ENCODE results near the gene C9orf72. TPM values are rescaled to one million over a fixed set of nuclear protein-coding genes. Genes with fewer than 3 reads are reported as not detected.
"Not testable (repeated sequence)": the region's sequence is repeated elsewhere in the genome, so short reads cannot be mapped to it uniquely, and the experiment has no call there.

Gene C9orf72
- 10.0 TPM for polyA plus RNA-seq (2012; ENCODE audit: missing spikeins)

DNA sequence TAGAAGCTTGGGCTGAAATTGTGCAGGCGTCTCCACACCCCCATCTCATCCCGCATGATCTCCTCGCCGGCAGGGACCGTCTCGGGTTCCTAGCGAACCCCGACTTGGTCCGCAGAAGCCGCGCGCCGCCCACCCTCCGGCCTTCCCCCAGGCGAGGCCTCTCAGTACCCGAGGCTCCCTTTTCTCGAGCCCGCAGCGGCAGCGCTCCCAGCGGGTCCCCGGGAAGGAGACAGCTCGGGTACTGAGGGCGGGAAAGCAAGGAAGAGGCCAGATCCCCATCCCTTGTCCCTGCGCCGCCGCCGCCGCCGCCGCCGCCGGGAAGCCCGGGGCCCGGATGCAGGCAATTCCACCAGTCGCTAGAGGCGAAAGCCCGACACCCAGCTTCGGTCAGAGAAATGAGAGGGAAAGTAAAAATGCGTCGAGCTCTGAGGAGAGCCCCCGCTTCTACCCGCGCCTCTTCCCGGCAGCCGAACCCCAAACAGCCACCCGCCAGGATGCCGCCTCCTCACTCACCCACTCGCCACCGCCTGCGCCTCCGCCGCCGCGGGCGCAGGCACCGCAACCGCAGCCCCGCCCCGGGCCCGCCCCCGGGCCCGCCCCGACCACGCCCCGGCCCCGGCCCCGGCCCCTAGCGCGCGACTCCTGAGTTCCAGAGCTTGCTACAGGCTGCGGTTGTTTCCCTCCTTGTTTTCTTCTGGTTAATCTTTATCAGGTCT is at the start of gene C9orf72:
Gene C9orf72 (minus strand): TSS at position 564 of the 716 bp plus-strand sequence. CDS start 6,361 bp downstream, outside the sequence.
- peak; percentile 48 for DNase-seq (ENCODE audit: insufficient read length)

GRCh38 chr9:27622693-27623340 is 49.5 kb upstream of the C9orf72 start:
- TF ChIP-seq TAF1 (IDR thresholded peaks at IDR 0.05; ENCODE audit: borderline replicate concordance, low read depth, low read length) (no peak), POLR2AphosphoS5 (IDR thresholded peaks at IDR 0.05; ENCODE audit: low read depth, low read length) (no peak), POLR2A (IDR thresholded peaks at IDR 0.05; ENCODE audit: low read depth, low read length) (no peak)
- no peak for FAIRE-seq
- no peak for DNase-seq (ENCODE audit: insufficient read length)

More for the DNA sequence above, at the start of gene C9orf72:
- TF ChIP-seq POLR2AphosphoS5 (IDR thresholded peaks at IDR 0.05; ENCODE audit: low read depth, low read length) (no peak; the same call in 1 of the 2 replicates), POLR2A (IDR thresholded peaks at IDR 0.05; ENCODE audit: low read depth, low read length) (peak; percentile 17; the same call in 1 of the 2 replicates), TAF1 (IDR thresholded peaks at IDR 0.05; ENCODE audit: borderline replicate concordance, low read depth, low read length) (peak; percentile 56; the same call in 1 of the 2 replicates)
- FAIRE-seq = peak; percentile 42

DNA sequence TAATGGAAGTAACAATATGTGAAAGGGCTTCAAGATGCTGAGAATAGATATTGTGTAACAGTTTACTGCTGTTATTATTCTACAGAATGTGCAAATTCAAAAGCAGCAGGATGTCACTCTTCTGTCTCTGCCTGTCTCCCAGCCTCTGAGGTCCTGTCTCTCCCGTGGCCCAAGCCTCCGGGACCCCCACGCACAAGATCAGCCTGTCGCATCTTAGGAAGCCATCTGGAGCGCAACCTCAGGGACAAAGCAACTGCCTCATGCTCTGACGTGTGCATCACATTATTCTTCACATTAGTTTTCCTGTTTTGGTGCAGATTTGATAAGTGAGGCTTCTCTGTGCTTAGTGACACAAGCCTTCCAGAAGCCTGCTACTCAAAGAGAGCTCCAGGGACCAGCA is 46.5 kb upstream of the C9orf72 start:
- DNase-seq (ENCODE audit: insufficient read length) (no peak), FAIRE-seq (no peak)
- TF ChIP-seq POLR2AphosphoS5 (IDR thresholded peaks at IDR 0.05; ENCODE audit: low read depth, low read length) (no peak), TAF1 (IDR thresholded peaks at IDR 0.05; ENCODE audit: borderline replicate concordance, low read depth, low read length) (no peak)

GRCh38 chr9:27618066-27618465 is 44.8 kb upstream of the C9orf72 start:
- no peak for FAIRE-seq
- no peak for DNase-seq (ENCODE audit: insufficient read length)
- no peak for TF ChIP-seq TAF1 (IDR thresholded peaks at IDR 0.05; ENCODE audit: borderline replicate concordance, low read depth, low read length)
- no peak for TF ChIP-seq POLR2AphosphoS5 (IDR thresholded peaks at IDR 0.05; ENCODE audit: low read depth, low read length)
- TF ChIP-seq POLR2A (IDR thresholded peaks at IDR 0.05; ENCODE audit: low read depth, low read length) = no peak

GRCh38 chr9:27614551-27614950 is 41.3 kb upstream of the C9orf72 start:
- DNase-seq (ENCODE audit: insufficient read length) (no peak), FAIRE-seq (no peak)

DNA sequence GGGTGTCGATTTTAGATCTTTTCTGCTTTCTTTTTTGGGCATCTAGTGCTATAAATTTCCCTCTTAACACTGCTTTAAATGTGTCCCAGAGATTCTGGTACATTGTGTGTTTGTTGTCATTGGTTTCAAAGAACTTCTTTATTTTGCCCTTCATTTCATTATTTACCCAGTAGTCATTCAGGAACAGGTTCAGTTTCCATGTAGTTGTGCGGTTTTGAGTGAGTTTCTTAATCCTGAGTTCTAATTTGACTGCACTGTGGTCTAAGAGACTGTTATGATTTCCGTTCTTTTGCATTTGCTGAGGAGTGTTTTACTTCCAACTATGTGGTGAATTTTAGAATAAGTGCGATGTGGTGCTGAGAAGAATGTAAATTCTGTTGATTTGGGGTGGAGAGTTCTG is 38.8 kb upstream of the C9orf72 start:
- FAIRE-seq; DNase-seq (ENCODE audit: insufficient read length): not testable (repeated sequence)

More at GRCh38 chr9:27614551-27614950, 41.3 kb upstream of the C9orf72 start:
- TF ChIP-seq POLR2AphosphoS5 (IDR thresholded peaks at IDR 0.05; ENCODE audit: low read depth, low read length) = no peak
- TF ChIP-seq POLR2A (IDR thresholded peaks at IDR 0.05; ENCODE audit: low read depth, low read length) = no peak
- no peak for TF ChIP-seq TAF1 (IDR thresholded peaks at IDR 0.05; ENCODE audit: borderline replicate concordance, low read depth, low read length)

GRCh38 chr9:27610622-27611021 is 37.3 kb upstream of the C9orf72 start:
- no peak for TF ChIP-seq POLR2AphosphoS5 (IDR thresholded peaks at IDR 0.05; ENCODE audit: low read depth, low read length)
- no peak for TF ChIP-seq POLR2A (IDR thresholded peaks at IDR 0.05; ENCODE audit: low read depth, low read length)
- no peak for TF ChIP-seq TAF1 (IDR thresholded peaks at IDR 0.05; ENCODE audit: borderline replicate concordance, low read depth, low read length)
- DNase-seq (ENCODE audit: insufficient read length) (no peak), FAIRE-seq (no peak)

- no peak for FAIRE-seq
- no peak for TF ChIP-seq POLR2AphosphoS5 (IDR thresholded peaks at IDR 0.05; ENCODE audit: low read depth, low read length)
- no peak for TF ChIP-seq TAF1 (IDR thresholded peaks at IDR 0.05; ENCODE audit: borderline replicate concordance, low read depth, low read length)
- TF ChIP-seq POLR2A (IDR thresholded peaks at IDR 0.05; ENCODE audit: low read depth, low read length) = no peak
- no peak for DNase-seq (ENCODE audit: insufficient read length)
These were observed 29.7 kb upstream of the C9orf72 start for GRCh38 chr9:27602954-27603353.

- DNase-seq (ENCODE audit: insufficient read length) (no peak), FAIRE-seq (no peak)
- TF ChIP-seq POLR2A (IDR thresholded peaks at IDR 0.05; ENCODE audit: low read depth, low read length) (no peak), POLR2AphosphoS5 (IDR thresholded peaks at IDR 0.05; ENCODE audit: low read depth, low read length) (no peak), TAF1 (IDR thresholded peaks at IDR 0.05; ENCODE audit: borderline replicate concordance, low read depth, low read length) (no peak)
These were observed 29.0 kb upstream of the C9orf72 start for GRCh38 chr9:27602142-27602861.

DNA sequence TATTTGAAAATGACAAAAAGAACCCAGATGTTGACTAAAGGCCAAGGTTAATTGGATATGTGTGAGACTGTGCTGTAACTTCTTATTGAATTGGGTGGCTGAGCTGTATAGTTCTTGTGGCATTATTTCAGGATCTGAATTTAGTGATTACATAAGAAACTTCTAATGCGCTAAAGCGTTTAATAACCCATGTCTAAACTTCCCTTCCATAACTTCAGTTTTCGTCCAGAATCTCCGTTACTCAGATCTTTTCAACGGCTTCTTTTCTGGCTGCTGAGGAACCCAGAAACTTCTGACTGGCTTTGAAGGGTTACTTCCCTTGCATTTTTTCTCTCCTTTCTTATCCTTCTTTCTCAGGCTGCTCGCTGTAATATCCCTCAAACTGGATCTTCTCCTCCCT is 28.1 kb upstream of the C9orf72 start:
- no peak for TF ChIP-seq TAF1 (IDR thresholded peaks at IDR 0.05; ENCODE audit: borderline replicate concordance, low read depth, low read length)
- no peak for TF ChIP-seq POLR2A (IDR thresholded peaks at IDR 0.05; ENCODE audit: low read depth, low read length)
- DNase-seq (ENCODE audit: insufficient read length) (no peak), FAIRE-seq (no peak)

DNA sequence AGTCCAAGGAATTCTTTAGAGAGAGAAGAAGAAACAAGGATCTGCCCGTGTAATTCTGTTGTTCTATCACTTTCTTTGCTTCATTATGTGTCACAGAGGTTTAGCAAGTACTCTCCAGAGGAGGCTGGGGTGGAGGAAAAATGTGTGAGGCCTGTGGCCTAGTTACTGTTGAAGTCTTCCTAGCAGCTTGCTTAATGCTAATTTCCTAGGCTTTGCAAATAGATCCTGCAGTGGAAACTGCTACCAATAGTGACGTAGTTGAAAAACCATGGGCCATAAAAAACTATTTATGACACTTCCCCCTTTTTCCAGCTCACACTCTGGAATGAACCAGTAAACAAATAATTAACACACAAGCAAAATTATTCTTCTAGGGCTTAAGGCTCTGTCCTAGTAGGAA is 27.0 kb upstream of the C9orf72 start:
- FAIRE-seq = no peak
- no peak for TF ChIP-seq POLR2A (IDR thresholded peaks at IDR 0.05; ENCODE audit: low read depth, low read length)
- no peak for TF ChIP-seq TAF1 (IDR thresholded peaks at IDR 0.05; ENCODE audit: borderline replicate concordance, low read depth, low read length)
- TF ChIP-seq POLR2AphosphoS5 (IDR thresholded peaks at IDR 0.05; ENCODE audit: low read depth, low read length) = no peak
- DNase-seq (ENCODE audit: insufficient read length) = no peak

DNA sequence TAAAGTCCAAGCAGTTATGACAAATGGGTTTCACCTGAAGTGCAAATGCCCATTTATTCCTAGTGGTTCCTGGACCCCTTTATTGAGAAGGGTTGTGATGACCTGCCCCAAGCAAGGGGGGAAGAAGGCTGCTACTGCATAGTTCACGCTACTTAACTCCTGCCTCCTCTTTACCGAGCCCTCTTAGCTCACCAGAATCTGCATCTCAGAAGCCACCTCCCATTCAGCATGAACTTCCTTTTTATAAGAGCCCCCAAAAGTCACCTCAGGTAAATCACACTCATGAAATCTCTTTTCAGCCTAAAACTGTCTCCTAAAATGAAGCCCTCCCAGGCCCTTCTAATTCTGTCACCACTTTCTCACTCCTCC is 26.6 kb upstream of the C9orf72 start:
- DNase-seq (ENCODE audit: insufficient read length) (no peak), FAIRE-seq (no peak)
- no peak for TF ChIP-seq POLR2AphosphoS5 (IDR thresholded peaks at IDR 0.05; ENCODE audit: low read depth, low read length)
- TF ChIP-seq TAF1 (IDR thresholded peaks at IDR 0.05; ENCODE audit: borderline replicate concordance, low read depth, low read length) = no peak
- TF ChIP-seq POLR2A (IDR thresholded peaks at IDR 0.05; ENCODE audit: low read depth, low read length) = no peak

Measured in GM12892 (cell line).